Trophoblast cell (in vitro differentiated cells and primary cell): Measurements from ENCODE around the gene BMP4.

ENCODE experiments used
- DNase-seq, 2 donors: peaks; one replicate each; pipeline ENCODE4 v3.0.0-alpha.2; 2016
- H2AFZ ChIP-seq: 2 replicates; pipeline ENCODE4 v1.6.1; 2013; ENCODE audit warnings: low read length, moderate library complexity, mild to moderate bottlenecking; ENCODE audit not compliant: insufficient read depth, poor library complexity
- H2AK5ac ChIP-seq: 2 replicates; pipeline ENCODE4 v1.6.1; 2013; ENCODE audit warnings: mild to moderate bottlenecking, low read length
- H2BK120ac ChIP-seq: 2 replicates; pipeline ENCODE4 v1.6.1; 2013; ENCODE audit warnings: low read length, mild to moderate bottlenecking, moderate library complexity; ENCODE audit not compliant: insufficient read depth, poor library complexity
- H2BK12ac ChIP-seq: 2 replicates; pipeline ENCODE4 v1.6.1; 2013; ENCODE audit warnings: mild to moderate bottlenecking, low read length, moderate library complexity
- H2BK5ac ChIP-seq: 2 replicates; pipeline ENCODE4 v1.6.1; 2013; ENCODE audit warnings: low read length, low read depth, moderate library complexity, mild to moderate bottlenecking; ENCODE audit not compliant: poor library complexity
- H3K14ac ChIP-seq: 2 replicates; pipeline ENCODE4 v1.6.1; 2013; ENCODE audit warnings: mild to moderate bottlenecking, low read length
- H3K18ac ChIP-seq: 2 replicates; pipeline ENCODE4 v1.6.1; 2013; ENCODE audit warnings: mild to moderate bottlenecking, low read length
- H3K23ac ChIP-seq: 2 replicates; pipeline ENCODE4 v1.6.1; 2013; ENCODE audit warnings: low read length
- H3K27ac ChIP-seq: 2 replicates; pipeline ENCODE4 v1.5.1; 2013; ENCODE audit warnings: low read depth, mild to moderate bottlenecking, inconsistent platforms, low read length, moderate library complexity
- H3K27me3 ChIP-seq: 2 replicates; pipeline ENCODE4 v1.6.1; 2013; ENCODE audit warnings: inconsistent platforms, mild to moderate bottlenecking, low read length, moderate library complexity; ENCODE audit not compliant: insufficient read depth
- H3K36me3 ChIP-seq, 2 experiments: 1 replicate in 1 of 2; 2 replicates in 1 of 2; pipeline ENCODE4 v1.6.1; 2013; ENCODE audit warnings: low read length in 2 of 2, mild to moderate bottlenecking in 2 of 2, moderate library complexity in 1 of 2; ENCODE audit not compliant: insufficient read depth in 2 of 2, control insufficient read depth in 1 of 2
- H3K4ac ChIP-seq: 2 replicates; pipeline ENCODE4 v1.6.1; 2013; ENCODE audit warnings: low read depth, mild to moderate bottlenecking, low read length, moderate library complexity
- H3K4me1 ChIP-seq, 2 experiments: 1 replicate in 1 of 2; 2 replicates in 1 of 2; pipeline ENCODE4 v1.6.1; 2013; ENCODE audit warnings: low read length in 2 of 2, mild to moderate bottlenecking in 2 of 2, moderate library complexity in 1 of 2; ENCODE audit not compliant: insufficient read depth in 2 of 2, control insufficient read depth in 1 of 2
- H3K4me2 ChIP-seq: 2 replicates; pipeline ENCODE4 v1.6.1; 2013; ENCODE audit warnings: inconsistent platforms, mild to moderate bottlenecking, low read length, moderate library complexity
- H3K4me3 ChIP-seq: 2 replicates; pipeline ENCODE4 v1.5.1; 2013; ENCODE audit warnings: mild to moderate bottlenecking, low read depth, low read length, inconsistent platforms
- H3K79me1 ChIP-seq: one replicate; pipeline ENCODE4 v1.6.1; 2013; ENCODE audit warnings: low read length
- H3K79me2 ChIP-seq: 2 replicates; pipeline ENCODE4 v1.6.1; 2013; ENCODE audit warnings: low read length, mild to moderate bottlenecking; ENCODE audit not compliant: control insufficient read depth, insufficient read depth, poor library complexity
- H3K9ac ChIP-seq: 2 replicates; pipeline ENCODE4 v1.6.1; 2013; ENCODE audit warnings: mild to moderate bottlenecking, low read length
- H3K9me3 ChIP-seq: 2 replicates; pipeline ENCODE4 v1.6.1; 2013; ENCODE audit warnings: low read depth, mild to moderate bottlenecking, control low read depth, inconsistent platforms, low read length; ENCODE audit not compliant: insufficient read depth
- H4K12ac ChIP-seq: 2 replicates; pipeline ENCODE4 v1.6.1; 2013; ENCODE audit warnings: low read depth, mild to moderate bottlenecking, low read length, moderate library complexity
- H4K8ac ChIP-seq: 2 replicates; pipeline ENCODE4 v1.6.1; 2013; ENCODE audit warnings: low read depth, mild to moderate bottlenecking, low read length, moderate library complexity
- H4K91ac ChIP-seq: one replicate; pipeline ENCODE4 v1.6.1; 2013; ENCODE audit warnings: low read depth, mild to moderate bottlenecking, low read length, moderate library complexity
- WGBS: extraction: QIAGEN DNeasy Blood & Tissue Kit; methylation state at CpG from one replicate; pipeline ENCODE4 v1.1.7; 2013; ENCODE audit warnings: missing lambda C conversion rate; ENCODE audit not compliant: insufficient read length, insufficient coverage; ENCODE audit errors: extremely low coverage; 5-methylcytosine and 5-hydroxymethylcytosine counted together

BMP4 gene

GRCh38 chr14:53915364-53916014 lies 41.1 kb downstream of the BMP4 start:
- no peak overlapping the region for H3K18ac ChIP-seq

DNA sequence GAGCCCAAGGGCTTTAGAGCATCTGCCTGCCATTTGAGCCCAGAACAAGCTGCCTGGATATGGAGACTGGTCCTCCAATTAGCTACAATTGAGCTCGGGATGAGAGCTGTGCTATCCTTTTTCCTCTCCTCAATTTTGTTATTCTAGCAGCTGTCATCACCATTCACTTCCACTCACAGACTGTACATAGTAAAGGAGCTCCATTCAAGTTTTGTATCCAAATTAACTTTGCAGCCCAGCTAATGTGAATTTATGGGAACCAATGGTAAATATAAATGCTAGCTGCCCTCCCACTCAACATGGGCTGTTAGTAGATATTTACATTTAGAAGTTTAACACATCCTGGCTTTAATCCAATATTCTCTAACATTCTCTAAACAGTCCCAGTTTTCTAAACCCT lies 44.6 kb downstream of the BMP4 start:
- Histone ChIP-seq H3K79me1 (no peaks in the 10 kb centered on the region), H4K12ac (no peak overlapping the region), H3K4me3 (no peak overlapping the region), H3K9me3 (no peaks in the 10 kb centered on the region), H4K8ac (no peak overlapping the region), H3K4me2 (no peak overlapping the region), H3K18ac (no peak overlapping the region), H3K14ac (no peak overlapping the region), H4K91ac (no peak overlapping the region), H3K27ac (no peak overlapping the region), H2BK5ac (no peak overlapping the region), H3K23ac (no peak overlapping the region), H3K9ac (no peak overlapping the region), H3K79me2 (no peaks in the 10 kb centered on the region), H3K27me3 (no peaks in the 10 kb centered on the region), H2BK12ac (no peak overlapping the region), H3K4ac (no peak overlapping the region), H3K4me1 (no peaks in the 10 kb centered on the region), H2AK5ac (no peak overlapping the region), H3K36me3 (no peaks in the 10 kb centered on the region), H2BK120ac (no peak overlapping the region), H2AFZ (no peak overlapping the region)
- WGBS = no CpG with 5 or more reads among the region's 1 CpG
- no peak for DNase-seq

More at GRCh38 chr14:53915364-53916014, 41.1 kb downstream of the BMP4 start:
- Histone ChIP-seq H3K4ac (no peak overlapping the region), H3K27me3 (no peaks in the 10 kb centered on the region), H3K27ac (no peak overlapping the region), H3K4me3 (no peak overlapping the region), H3K9me3 (no peaks in the 10 kb centered on the region), H3K79me1 (no peaks in the 10 kb centered on the region), H2BK5ac (no peak overlapping the region), H3K9ac (no peak overlapping the region), H2AK5ac (no peak overlapping the region), H3K36me3 (no peaks in the 10 kb centered on the region), H4K91ac (no peak overlapping the region), H2AFZ (no peak overlapping the region), H3K79me2 (no peaks in the 10 kb centered on the region), H3K4me2 (no peak overlapping the region), H4K8ac (no peak overlapping the region), H3K23ac (no peak overlapping the region), H3K14ac (no peak overlapping the region), H4K12ac (no peak overlapping the region), H2BK120ac (no peak overlapping the region), H3K4me1 (no peaks in the 10 kb centered on the region), H2BK12ac (no peak overlapping the region)
- no CpG with 5 or more reads among the region's 4 CpGs for WGBS
- no peak for DNase-seq

- no peak overlapping the region for H2AK5ac ChIP-seq
- no peak overlapping the region for H3K4ac ChIP-seq
- H3K79me2 ChIP-seq = no peaks in the 10 kb centered on the region
- no peak overlapping the region for H4K91ac ChIP-seq
- no CpG with 5 or more reads among the region's 2 CpGs for WGBS
- no peak for DNase-seq
- no peaks in the 10 kb centered on the region for H3K4me1 ChIP-seq
- H3K9me3 ChIP-seq = no peaks in the 10 kb centered on the region
- H3K27ac ChIP-seq = no peak overlapping the region
- no peak overlapping the region for H2BK5ac ChIP-seq
- H2AFZ ChIP-seq = no peak overlapping the region
- H3K23ac ChIP-seq = no peak overlapping the region
- H4K12ac ChIP-seq = no peak overlapping the region
- no peak overlapping the region for H3K14ac ChIP-seq
- H3K79me1 ChIP-seq = no peaks in the 10 kb centered on the region
- H3K4me3 ChIP-seq = no peak overlapping the region
- no peak overlapping the region for H2BK12ac ChIP-seq
- no peak overlapping the region for H4K8ac ChIP-seq
- H3K27me3 ChIP-seq = no peaks in the 10 kb centered on the region
- H3K9ac ChIP-seq = no peak overlapping the region
- no peak overlapping the region for H3K4me2 ChIP-seq
- no peak overlapping the region for H2BK120ac ChIP-seq
- no peak overlapping the region for H3K18ac ChIP-seq
- H3K36me3 ChIP-seq = no peaks in the 10 kb centered on the region
Observed at GRCh38 chr14:53908416-53908815, 48.2 kb downstream of the BMP4 start.

DNA sequence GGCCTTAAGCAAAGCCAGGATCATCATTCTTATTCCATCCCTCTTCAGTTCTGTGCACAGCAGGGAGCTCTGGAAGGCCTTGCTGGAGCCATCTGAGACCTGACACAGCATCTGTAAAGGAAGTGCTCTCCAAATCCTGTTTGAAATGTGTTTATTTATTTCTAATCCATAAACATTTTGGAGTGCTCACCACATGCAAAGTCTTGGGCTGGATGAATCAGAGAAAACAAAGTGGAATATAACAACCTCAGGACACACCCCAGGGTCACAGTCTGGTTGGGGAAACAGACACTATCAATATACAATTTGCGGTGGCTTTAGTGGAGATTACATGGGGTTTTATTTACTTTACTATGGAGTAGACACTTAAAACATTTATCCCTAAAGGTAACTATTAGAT lies 54.3 kb downstream of the BMP4 start:
- Histone ChIP-seq H2BK120ac (no peak overlapping the region), H3K23ac (no peak overlapping the region), H2AK5ac (no peak overlapping the region), H3K9me3 (no peaks in the 10 kb centered on the region), H3K79me1 (no peaks in the 10 kb centered on the region), H3K14ac (no peak overlapping the region), H2AFZ (no peak overlapping the region), H4K8ac (no peak overlapping the region), H3K9ac (no peak overlapping the region), H3K4me3 (no peak overlapping the region), H3K79me2 (no peaks in the 10 kb centered on the region), H3K36me3 (no peaks in the 10 kb centered on the region), H3K4me2 (no peak overlapping the region), H3K4ac (no peak overlapping the region), H2BK12ac (no peak overlapping the region), H2BK5ac (no peak overlapping the region), H3K27me3 (no peaks in the 10 kb centered on the region), H4K12ac (no peak overlapping the region), H3K27ac (no peak overlapping the region), H4K91ac (no peak overlapping the region), H3K4me1 (no peaks in the 10 kb centered on the region), H3K18ac (no peak overlapping the region)
- WGBS = no CpG with 5 or more reads among the region's 1 CpG
- no peak for DNase-seq
